Mesodermal cell (in vitro differentiated cells): ENCODE measurements around the gene AKAP13.

Experiments used
- H3K27ac ChIP-seq: 2 replicates; pipeline ENCODE4 v1.7.0; 2013; ENCODE audit warnings: mild to moderate bottlenecking, low read depth, low read length, moderate library complexity; ENCODE audit not compliant: severe bottlenecking
- H3K36me3 ChIP-seq: 2 replicates; pipeline ENCODE4 v1.7.1; 2013; ENCODE audit warnings: mild to moderate bottlenecking, low read length, moderate library complexity; ENCODE audit not compliant: control insufficient read depth, insufficient read depth
- H3K4me1 ChIP-seq: one replicate; pipeline ENCODE4 v1.7.1; 2013; ENCODE audit warnings: mild to moderate bottlenecking, low read length; ENCODE audit not compliant: insufficient read depth, control insufficient read depth, poor library complexity, severe bottlenecking
- H3K4me3 ChIP-seq: 2 replicates; pipeline ENCODE4 v1.7.0; 2013; ENCODE audit warnings: low read length, control low read depth, mild to moderate bottlenecking; ENCODE audit not compliant: insufficient read depth, poor library complexity, severe bottlenecking; ENCODE audit errors: extremely low read depth
- H3K9me3 ChIP-seq: 2 replicates; pipeline ENCODE4 v1.7.1; 2013; ENCODE audit warnings: mild to moderate bottlenecking, low read length, moderate library complexity; ENCODE audit not compliant: control insufficient read depth
- WGBS, 2 experiments: methylation state at CpG; one replicate each; pipeline ENCODE4 v1.1.5; 2013; ENCODE audit warnings: missing lambda C conversion rate in 2 of 2; ENCODE audit not compliant: insufficient coverage in 2 of 2; 5-methylcytosine and 5-hydroxymethylcytosine counted together

AKAP13 gene

DNA sequence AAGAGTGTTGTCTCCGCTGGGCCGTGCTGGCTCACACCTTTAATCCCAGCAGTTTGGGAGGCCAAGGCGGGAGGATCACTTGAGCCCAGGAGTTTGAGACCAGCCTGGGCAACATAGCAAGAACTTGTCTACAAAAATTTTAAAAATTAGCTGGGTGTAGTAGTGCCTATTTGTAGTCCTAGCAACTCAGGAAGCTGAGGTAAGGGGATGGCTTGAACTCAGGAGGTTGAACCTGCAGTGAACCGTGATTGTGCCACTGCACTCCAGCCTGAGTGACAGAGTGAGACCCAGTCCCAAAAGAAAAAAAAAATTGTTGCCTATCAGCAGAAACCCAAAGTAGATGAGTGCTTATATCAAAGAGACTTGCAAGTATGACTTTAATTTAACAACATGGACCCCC, 12.7 kb upstream of the AKAP13 start:
- WGBS, 2 experiments: 87 to 91% methylated on average over 4 of the region's 4 CpGs
- Histone ChIP-seq H3K36me3 (no peaks in the 10 kb centered on the region), H3K27ac (no peak overlapping the region), H3K9me3 (no peaks in the 10 kb centered on the region), H3K4me3 (no peak overlapping the region), H3K4me1 (no peaks in the 10 kb centered on the region)

GRCh38 chr15:85374831-85375230, 5.6 kb upstream of the AKAP13 start:
- H3K4me3 ChIP-seq: no peak overlapping the region
- no peaks in the 10 kb centered on the region for H3K9me3 ChIP-seq
- no peaks in the 10 kb centered on the region for H3K4me1 ChIP-seq
- H3K36me3 ChIP-seq: no peaks in the 10 kb centered on the region
- no peak overlapping the region for H3K27ac ChIP-seq
- WGBS, 2 experiments: 94 to 100% methylated on average over 4 of the region's 4 CpGs

DNA sequence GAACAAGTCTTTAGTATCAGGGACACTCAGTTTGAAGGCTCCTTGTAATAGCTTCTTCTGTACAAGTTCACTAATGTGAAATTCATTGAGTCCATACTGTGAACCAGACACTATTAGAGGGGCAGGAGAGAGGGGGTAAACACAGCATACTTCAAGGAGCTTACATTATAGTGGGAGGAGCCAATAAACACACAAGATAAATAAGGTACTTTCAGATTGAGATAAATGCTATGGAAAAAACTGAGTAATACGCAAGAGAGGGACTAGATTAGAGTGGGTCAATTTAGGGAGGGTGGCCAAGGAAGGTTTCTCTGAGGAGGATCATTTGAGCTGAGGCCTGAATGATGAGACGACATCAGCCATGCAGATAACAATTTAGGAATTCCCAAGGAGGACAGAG, 3.1 kb upstream of the AKAP13 start:
- no peak overlapping the region for H3K27ac ChIP-seq
- 95% methylated on average over 2 of the region's 2 CpGs for WGBS, 2 experiments
- no peaks in the 10 kb centered on the region for H3K36me3 ChIP-seq
- H3K9me3 ChIP-seq: no peaks in the 10 kb centered on the region
- H3K4me1 ChIP-seq: no peaks in the 10 kb centered on the region
- H3K4me3 ChIP-seq: no peak overlapping the region

DNA sequence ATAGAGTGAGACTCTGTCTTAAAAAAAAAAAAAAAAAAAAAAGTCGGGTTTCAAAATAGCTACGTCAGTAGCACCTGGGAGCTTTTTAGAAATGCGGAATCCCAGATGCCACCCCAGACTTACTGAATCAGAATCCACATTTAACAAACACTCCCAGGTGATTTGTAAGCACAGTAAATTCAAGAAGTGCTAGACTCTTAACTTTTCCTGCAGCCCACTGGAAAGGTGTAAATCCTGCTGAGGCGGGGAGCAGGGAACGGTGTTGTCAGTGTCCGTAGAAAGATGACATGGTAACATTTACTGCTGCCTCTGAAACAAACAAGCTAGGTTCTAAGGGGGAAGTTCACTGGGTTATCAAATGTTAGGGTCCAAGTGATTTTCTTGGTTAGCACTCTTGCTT, 2.4 kb upstream of the AKAP13 start:
- Histone ChIP-seq H3K4me1 (peaks cover 6% of the 10 kb centered on the region), H3K27ac (no peak overlapping the region), H3K4me3 (no peak overlapping the region), H3K36me3 (no peaks in the 10 kb centered on the region), H3K9me3 (no peaks in the 10 kb centered on the region)
- WGBS, 2 experiments: 80 to 91% methylated on average over 4 to 5 of the region's 6 CpGs

GRCh38 chr15:85379403-85380131, 836 bp upstream of the AKAP13 start:
- H3K9me3 ChIP-seq: no peaks in the 10 kb centered on the region
- peak overlapping the region; percentile 41 for H3K27ac ChIP-seq
- 18 to 26% methylated on average over 9 to 14 of the region's 19 CpGs for WGBS, 2 experiments

GRCh38 chr15:85380812-85381642, 624 bp downstream of the AKAP13 start:
- Histone ChIP-seq H3K27ac (peak overlapping the region; percentile 84), H3K4me1 (peaks cover 15% of the 10 kb centered on the region), H3K9me3 (no peaks in the 10 kb centered on the region), H3K4me3 (peak overlapping the region; percentile 65), H3K36me3 (peaks cover 4% of the 10 kb centered on the region)
- 0 to 1% methylated on average over 34 to 43 of the region's 89 CpGs for WGBS, 2 experiments

More at GRCh38 chr15:85379403-85380131, 836 bp upstream of the AKAP13 start:
- H3K36me3 ChIP-seq: no peaks in the 10 kb centered on the region
- peak overlapping the region; percentile 44 for H3K4me3 ChIP-seq
- H3K4me1 ChIP-seq: peaks cover 15% of the 10 kb centered on the region

GRCh38 chr15:85381850-85382751, 1.7 kb downstream of the AKAP13 start:
- no peaks in the 10 kb centered on the region for H3K9me3 ChIP-seq
- peaks cover 13% of the 10 kb centered on the region for H3K36me3 ChIP-seq
- H3K27ac ChIP-seq: no peak overlapping the region
- 69 to 85% methylated on average over 4 to 7 of the region's 10 CpGs for WGBS, 2 experiments
- peak overlapping the region; percentile 65 for H3K4me3 ChIP-seq
- peaks cover 15% of the 10 kb centered on the region for H3K4me1 ChIP-seq

DNA sequence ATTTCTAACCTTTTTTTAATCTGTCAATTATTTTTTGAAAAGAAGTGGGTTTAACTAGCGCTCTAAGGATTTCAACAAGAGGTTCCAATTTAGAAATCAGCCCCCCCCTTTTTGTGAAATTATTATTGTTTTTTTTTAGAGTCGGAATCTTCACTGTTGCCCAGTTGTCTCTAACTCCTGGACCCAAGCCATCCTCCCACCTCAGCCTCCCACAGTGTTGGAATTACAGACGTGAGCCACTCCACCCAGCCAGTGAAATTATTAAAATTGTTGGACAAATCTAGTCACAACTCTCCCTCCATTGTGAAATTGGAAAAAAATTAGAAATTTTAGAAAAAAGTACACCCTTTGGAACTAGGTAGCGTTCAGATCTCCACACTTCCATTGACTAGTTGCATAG, 2.5 kb downstream of the AKAP13 start:
- Histone ChIP-seq H3K4me3 (no peak overlapping the region), H3K36me3 (peaks cover 19% of the 10 kb centered on the region), H3K4me1 (peaks cover 15% of the 10 kb centered on the region), H3K27ac (no peak overlapping the region), H3K9me3 (no peaks in the 10 kb centered on the region)
- no CpG with 5 or more reads among the region's 4 CpGs for WGBS, 2 experiments

- Histone ChIP-seq H3K9me3 (no peaks in the 10 kb centered on the region), H3K4me1 (peaks cover 15% of the 10 kb centered on the region), H3K36me3 (peaks cover 19% of the 10 kb centered on the region), H3K4me3 (no peak overlapping the region), H3K27ac (no peak overlapping the region)
- 95 to 100% methylated on average over 2 of the region's 2 CpGs for WGBS, 2 experiments
These were observed 3.2 kb downstream of the AKAP13 start for GRCh38 chr15:85383470-85384148.

DNA sequence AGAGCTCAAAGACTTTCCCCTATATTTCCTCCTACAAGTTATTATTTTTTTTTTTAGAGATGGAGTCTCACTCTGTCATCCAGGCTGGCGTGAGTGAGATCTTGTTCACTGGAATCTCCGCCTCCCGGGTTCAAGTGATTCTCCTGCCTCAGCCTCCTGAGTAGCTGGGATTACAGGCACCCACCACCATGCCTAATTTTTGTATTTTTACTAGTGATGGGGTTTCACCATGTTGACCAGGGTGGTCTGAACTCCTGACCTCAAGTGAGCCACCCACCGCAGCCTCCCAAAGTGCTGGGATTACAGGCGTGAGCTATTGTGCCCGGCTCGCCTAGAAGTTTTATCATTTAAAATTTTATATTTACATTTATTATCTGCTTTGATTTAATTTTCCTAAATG, 5.9 kb downstream of the AKAP13 start:
- peaks cover 15% of the 10 kb centered on the region for H3K4me1 ChIP-seq
- H3K4me3 ChIP-seq: no peak overlapping the region
- peaks cover 23% of the 10 kb centered on the region for H3K36me3 ChIP-seq
- 50% methylated on average over 1 of the region's 7 CpGs; no CpG with 5 or more reads in 1 of the 2 experiments for WGBS, 2 experiments
- H3K9me3 ChIP-seq: no peaks in the 10 kb centered on the region
- no peak overlapping the region for H3K27ac ChIP-seq
